HG02885 (cell line): ENCODE measurements around the gene SEMA6B.
"Not testable (repeated sequence)": the region's sequence is repeated elsewhere in the genome, so short reads cannot be mapped to it uniquely, and the experiment has no call there.

ENCODE experiments used
- ATAC-seq: cut with Tn5 transposase; IDR thresholded peaks from one replicate; pipeline ENCODE4 v1.9.1; 2021; ENCODE audit warnings: mild to moderate bottlenecking; ENCODE audit not compliant: unreplicated experiment, poor library complexity

The SEMA6B gene

GRCh38 chr19:4559569-4559968 is at the start of gene SEMA6B:
Gene SEMA6B, minus strand, starts transcription at chr19:4559684. Its CDS starts 1,227 bp downstream, at chr19:4558457.
- no peak for ATAC-seq

GRCh38 chr19:4606921-4607678 is 47.6 kb upstream of the SEMA6B start:
- no peak for ATAC-seq

- no peak for ATAC-seq
These were observed 46.7 kb upstream of the SEMA6B start for GRCh38 chr19:4606181-4606580.

GRCh38 chr19:4604912-4605311 is 45.4 kb upstream of the SEMA6B start:
- ATAC-seq, result no peak

- no peak for ATAC-seq
These were observed 43.4 kb upstream of the SEMA6B start for GRCh38 chr19:4602915-4603314.

GRCh38 chr19:4602173-4602788 is 42.8 kb upstream of the SEMA6B start:
- no peak for ATAC-seq

- ATAC-seq, result no peak
These were observed 41.4 kb upstream of the SEMA6B start for GRCh38 chr19:4600893-4601292.

GRCh38 chr19:4600082-4600481 is 40.6 kb upstream of the SEMA6B start:
- ATAC-seq, result no peak

GRCh38 chr19:4598712-4599111 is 39.2 kb upstream of the SEMA6B start:
- no peak for ATAC-seq

- ATAC-seq, result no peak
These were observed 38.6 kb upstream of the SEMA6B start for GRCh38 chr19:4597975-4598671.

- ATAC-seq, result no peak
These were observed 37.9 kb upstream of the SEMA6B start for GRCh38 chr19:4597278-4597974.

GRCh38 chr19:4596033-4596904 is 36.8 kb upstream of the SEMA6B start:
- ATAC-seq, result no peak

GRCh38 chr19:4595158-4595557 is 35.7 kb upstream of the SEMA6B start:
- not testable (repeated sequence) for ATAC-seq

GRCh38 chr19:4594201-4594600 is 34.7 kb upstream of the SEMA6B start:
- ATAC-seq, result no peak

- no peak for ATAC-seq
These were observed 33.9 kb upstream of the SEMA6B start for GRCh38 chr19:4593409-4593851.

GRCh38 chr19:4592445-4592844 is 33.0 kb upstream of the SEMA6B start:
- no peak for ATAC-seq

GRCh38 chr19:4591320-4591719 is 31.8 kb upstream of the SEMA6B start:
- no peak for ATAC-seq

- no peak for ATAC-seq
These were observed 31.1 kb upstream of the SEMA6B start for GRCh38 chr19:4590559-4590958.

GRCh38 chr19:4589579-4590410 is 30.3 kb upstream of the SEMA6B start:
- ATAC-seq, result no peak
